Endodermal cell (in vitro differentiated cells): ENCODE results near the gene MRAS. TPM values are rescaled to one million over a fixed set of nuclear protein-coding genes. Genes with fewer than 3 reads are reported as not detected.

Experiments used
- DNase-seq: peaks from one replicate; pipeline ENCODE4 v3.0.0-alpha.2; 2017
- H3K27ac ChIP-seq: 2 replicates; pipeline ENCODE4 v1.5.1; 2013; ENCODE audit warnings: mild to moderate bottlenecking, low read depth, low read length, moderate library complexity
- H3K27me3 ChIP-seq: 2 replicates; pipeline ENCODE4 v1.6.1; 2013; ENCODE audit warnings: mild to moderate bottlenecking, low read length, moderate library complexity; ENCODE audit not compliant: insufficient read depth, control insufficient read depth, poor library complexity, severe bottlenecking
- H3K36me3 ChIP-seq: 2 replicates; pipeline ENCODE4 v1.7.0; 2013; ENCODE audit warnings: mild to moderate bottlenecking, low read length, moderate library complexity; ENCODE audit not compliant: control insufficient read depth, insufficient read depth
- H3K4me1 ChIP-seq: one replicate; pipeline ENCODE4 v1.7.0; 2013; ENCODE audit warnings: low read length; ENCODE audit not compliant: control insufficient read depth, insufficient read depth
- H3K4me3 ChIP-seq: 2 replicates; pipeline ENCODE4 v1.5.1; 2013; ENCODE audit warnings: mild to moderate bottlenecking, low read length, moderate library complexity
- H3K9ac ChIP-seq: 2 replicates; pipeline ENCODE4 v1.6.1; 2013; ENCODE audit warnings: mild to moderate bottlenecking, low read length, moderate library complexity; ENCODE audit not compliant: poor library complexity, severe bottlenecking; ENCODE audit errors: extremely low read depth
- H3K9me3 ChIP-seq: 2 replicates; pipeline ENCODE4 v1.6.1; 2013; ENCODE audit warnings: mild to moderate bottlenecking, low read length, moderate library complexity; ENCODE audit not compliant: control insufficient read depth
- H3K27ac Mint-ChIP-seq: 2 replicates; pipeline ENCODE4 v1.8.0; 2020; ENCODE audit warnings: mixed read lengths
- H3K27me3 Mint-ChIP-seq: 2 replicates; pipeline ENCODE4 v1.8.0; 2021; ENCODE audit warnings: mild to moderate bottlenecking, mixed read lengths; ENCODE audit not compliant: insufficient read depth
- H3K36me3 Mint-ChIP-seq: 2 replicates; pipeline ENCODE4 v1.8.0; 2020; ENCODE audit warnings: low read depth, mixed read lengths
- H3K4me1 Mint-ChIP-seq: 2 replicates; pipeline ENCODE4 v1.8.0; 2020; ENCODE audit warnings: mixed read lengths
- H3K4me3 Mint-ChIP-seq: 2 replicates; pipeline ENCODE4 v1.8.0; 2020; ENCODE audit warnings: mild to moderate bottlenecking, moderate library complexity, mixed read lengths
- H3K9me3 Mint-ChIP-seq: 2 replicates; pipeline ENCODE4 v1.8.0; 2020; ENCODE audit warnings: mild to moderate bottlenecking, mixed read lengths
- whole genome bisulfite sequencing, 2 experiments: methylation state at CpG; one replicate each; pipeline versions ENCODE4 v1.1.5 to v1.1.7; 2013; ENCODE audit warnings: missing lambda C conversion rate in 2 of 2, mixed read lengths in 1 of 2; ENCODE audit not compliant: insufficient coverage in 1 of 2, insufficient read length in 1 of 2; 5-methylcytosine and 5-hydroxymethylcytosine counted together
- total RNA-seq, 2 donors: library from RNA; stranded (reverse); fragmentation: NEBNext Ultra II Directional in 1 of 2; extraction: Animal tissue kit (Norgen Biotek cat#: 25700) in 1 of 2; gene quantifications; 2 replicates in 1 of 2; 3 replicates in 1 of 2; pipeline ENCODE4 v1.2.1, GENCODE V29; 2021
- TF ChIP-seq, protein P1 (sequence below): fragments of 200-600 bp; sonication (generic); conservative IDR thresholded peaks from 2 replicates; pipeline ENCODE4 v1.5.0; 2021; ENCODE audit warnings: antibody characterized with exemption, mild to moderate bottlenecking

MRAS gene
- total RNA-seq, 2 donors from 2014 or later, result 12.8 to 16.1 TPM

DNA sequence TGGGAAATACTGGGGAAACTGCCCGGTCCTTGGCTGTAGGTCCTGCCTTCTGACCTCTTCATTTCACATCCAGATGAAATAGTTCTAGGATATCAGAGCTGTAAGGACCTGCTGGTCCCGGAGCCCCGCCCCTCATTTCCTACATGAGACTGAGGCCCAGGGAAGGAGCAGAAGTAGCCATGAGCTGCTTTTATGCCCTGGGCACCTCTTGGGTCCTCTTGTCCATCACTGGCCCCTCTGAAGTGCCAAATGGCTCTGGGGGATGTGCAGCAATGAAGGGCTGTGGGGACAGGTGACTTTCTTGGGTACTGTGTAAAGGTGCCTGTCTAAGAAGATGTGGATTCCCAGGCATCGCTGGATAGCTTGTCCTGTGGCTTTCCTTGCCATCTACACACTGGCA is 45.8 kb downstream of the MRAS start:
- DNase-seq, result no peak
- Mint-ChIP-seq H3K4me1 (peaks cover 5% of the 10 kb centered on the region), H3K36me3 (no peaks in the 10 kb centered on the region), H3K9me3 (no peaks in the 10 kb centered on the region), H3K27me3 (no peaks in the 10 kb centered on the region), H3K27ac (no peak overlapping the region), H3K4me3 (no peak overlapping the region)
- H3K4me1 ChIP-seq, result no peaks in the 10 kb centered on the region
- H3K9me3 ChIP-seq, result no peaks in the 10 kb centered on the region
- no peak overlapping the region for H3K27ac ChIP-seq
- 95% methylated on average over 4 of the region's 4 CpGs; no CpG with 5 or more reads in 1 of the 2 experiments for WGBS, 2 experiments
- TF ChIP-seq, protein P1, sequence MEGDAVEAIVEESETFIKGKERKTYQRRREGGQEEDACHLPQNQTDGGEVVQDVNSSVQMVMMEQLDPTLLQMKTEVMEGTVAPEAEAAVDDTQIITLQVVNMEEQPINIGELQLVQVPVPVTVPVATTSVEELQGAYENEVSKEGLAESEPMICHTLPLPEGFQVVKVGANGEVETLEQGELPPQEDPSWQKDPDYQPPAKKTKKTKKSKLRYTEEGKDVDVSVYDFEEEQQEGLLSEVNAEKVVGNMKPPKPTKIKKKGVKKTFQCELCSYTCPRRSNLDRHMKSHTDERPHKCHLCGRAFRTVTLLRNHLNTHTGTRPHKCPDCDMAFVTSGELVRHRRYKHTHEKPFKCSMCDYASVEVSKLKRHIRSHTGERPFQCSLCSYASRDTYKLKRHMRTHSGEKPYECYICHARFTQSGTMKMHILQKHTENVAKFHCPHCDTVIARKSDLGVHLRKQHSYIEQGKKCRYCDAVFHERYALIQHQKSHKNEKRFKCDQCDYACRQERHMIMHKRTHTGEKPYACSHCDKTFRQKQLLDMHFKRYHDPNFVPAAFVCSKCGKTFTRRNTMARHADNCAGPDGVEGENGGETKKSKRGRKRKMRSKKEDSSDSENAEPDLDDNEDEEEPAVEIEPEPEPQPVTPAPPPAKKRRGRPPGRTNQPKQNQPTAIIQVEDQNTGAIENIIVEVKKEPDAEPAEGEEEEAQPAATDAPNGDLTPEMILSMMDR, result no peak
- no peak overlapping the region for H3K9ac ChIP-seq
- H3K27me3 ChIP-seq, result no peaks in the 10 kb centered on the region
- no peak overlapping the region for H3K4me3 ChIP-seq
- H3K36me3 ChIP-seq, result no peaks in the 10 kb centered on the region

DNA sequence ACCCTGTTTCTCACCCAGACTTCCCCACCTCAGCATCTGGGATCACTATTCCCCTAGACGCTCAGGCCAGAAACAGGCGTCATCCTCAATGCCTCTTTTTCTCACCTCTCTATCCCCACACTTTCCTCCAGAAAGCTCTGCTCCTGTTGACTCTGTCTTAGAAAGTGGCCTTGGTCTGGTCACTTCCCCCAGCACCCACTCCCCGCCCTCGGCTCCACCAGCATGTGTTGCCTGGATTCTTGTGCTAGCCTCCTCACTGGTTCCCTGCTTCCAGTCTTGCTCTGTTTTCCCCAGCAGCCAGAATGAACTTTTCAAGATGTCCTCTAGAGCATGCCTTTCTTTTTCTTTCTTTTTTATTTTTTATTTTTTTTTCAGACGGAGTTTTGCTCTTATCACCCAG is 46.3 kb downstream of the MRAS start:
- no peak overlapping the region for H3K4me3 Mint-ChIP-seq
- Histone ChIP-seq H3K9me3 (no peaks in the 10 kb centered on the region), H3K36me3 (no peaks in the 10 kb centered on the region), H3K9ac (no peak overlapping the region), H3K4me1 (no peaks in the 10 kb centered on the region), H3K27ac (no peak overlapping the region), H3K27me3 (no peaks in the 10 kb centered on the region), H3K4me3 (no peak overlapping the region)
- peaks cover 5% of the 10 kb centered on the region for H3K4me1 Mint-ChIP-seq
- H3K9me3 Mint-ChIP-seq, result no peaks in the 10 kb centered on the region
- TF ChIP-seq, protein P1, result no peak
- H3K27me3 Mint-ChIP-seq, result no peaks in the 10 kb centered on the region
- peak; percentile 29 for DNase-seq
- WGBS, 2 experiments, result 96 to 98% methylated on average over 5 of the region's 5 CpGs
- no peaks in the 10 kb centered on the region for H3K36me3 Mint-ChIP-seq
- H3K27ac Mint-ChIP-seq, result no peak overlapping the region

DNA sequence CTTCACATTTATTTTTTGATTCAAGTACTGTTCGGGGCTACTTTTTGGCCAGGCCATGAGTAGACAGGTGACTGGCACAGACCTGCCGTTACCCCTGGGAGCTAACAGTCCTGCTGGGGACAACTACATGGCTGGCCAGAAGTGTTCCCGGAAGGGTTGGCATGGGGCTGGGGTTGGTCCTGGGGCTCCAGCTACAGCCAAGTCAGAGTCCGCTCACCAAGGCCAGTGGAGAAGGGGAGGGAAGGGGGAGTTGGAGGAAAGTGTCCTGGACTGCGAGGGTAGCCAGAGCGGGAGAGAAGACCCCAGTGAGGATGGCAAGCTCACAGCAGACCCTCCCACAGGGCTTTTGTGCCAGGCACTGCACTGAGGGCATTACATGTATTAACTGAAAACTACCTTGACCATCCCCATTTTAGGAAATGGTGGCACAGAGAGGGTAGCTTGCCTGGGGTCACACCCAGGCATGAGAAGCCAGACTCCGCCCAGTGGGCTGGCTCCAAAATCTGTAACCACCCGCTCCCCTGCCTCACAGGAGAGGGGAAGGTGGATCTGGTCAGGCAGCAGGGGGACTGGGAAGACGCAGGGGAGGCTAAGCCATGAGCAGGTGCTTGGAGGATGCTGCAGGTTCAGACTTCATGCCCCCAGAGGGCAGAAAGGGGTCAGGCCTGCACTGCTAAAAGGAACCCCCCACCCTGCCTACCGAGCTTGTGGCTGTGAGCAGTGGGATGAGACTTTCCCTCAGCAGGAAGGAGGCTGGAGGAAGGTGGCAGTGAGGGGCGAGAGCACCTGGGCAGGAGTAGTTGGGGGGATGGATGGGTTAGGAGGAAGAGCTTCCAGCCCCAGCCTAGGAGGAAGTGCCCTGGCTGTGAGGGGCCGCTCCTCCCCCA is 47.7 kb downstream of the MRAS start:
- Mint-ChIP-seq H3K4me1 (peaks cover 5% of the 10 kb centered on the region), H3K27me3 (no peaks in the 10 kb centered on the region), H3K9me3 (no peaks in the 10 kb centered on the region), H3K4me3 (no peak overlapping the region), H3K27ac (peak overlapping the region; percentile 60), H3K36me3 (no peaks in the 10 kb centered on the region)
- Histone ChIP-seq H3K4me1 (no peaks in the 10 kb centered on the region), H3K9ac (no peak overlapping the region), H3K27me3 (no peaks in the 10 kb centered on the region), H3K27ac (no peak overlapping the region), H3K9me3 (no peaks in the 10 kb centered on the region), H3K36me3 (no peaks in the 10 kb centered on the region), H3K4me3 (no peak overlapping the region)
- TF ChIP-seq, protein P1, result no peak
- WGBS, 2 experiments, result 90 to 100% methylated on average over 7 to 12 of the region's 12 CpGs
- DNase-seq, result peak; percentile 45
